Hematopoietic multipotent progenitor cell treated with erythropoietin and hydrocortisone succinate and interleukin-3 and kit ligand, for 17 days (in vitro differentiated cells): ENCODE data around the gene NXPH4.

Source experiments
- DNase-seq: peaks from one replicate; pipeline ENCODE4 v3.0.0-alpha.2; 2015; ENCODE audit warnings: low spot score

Gene NXPH4

DNA sequence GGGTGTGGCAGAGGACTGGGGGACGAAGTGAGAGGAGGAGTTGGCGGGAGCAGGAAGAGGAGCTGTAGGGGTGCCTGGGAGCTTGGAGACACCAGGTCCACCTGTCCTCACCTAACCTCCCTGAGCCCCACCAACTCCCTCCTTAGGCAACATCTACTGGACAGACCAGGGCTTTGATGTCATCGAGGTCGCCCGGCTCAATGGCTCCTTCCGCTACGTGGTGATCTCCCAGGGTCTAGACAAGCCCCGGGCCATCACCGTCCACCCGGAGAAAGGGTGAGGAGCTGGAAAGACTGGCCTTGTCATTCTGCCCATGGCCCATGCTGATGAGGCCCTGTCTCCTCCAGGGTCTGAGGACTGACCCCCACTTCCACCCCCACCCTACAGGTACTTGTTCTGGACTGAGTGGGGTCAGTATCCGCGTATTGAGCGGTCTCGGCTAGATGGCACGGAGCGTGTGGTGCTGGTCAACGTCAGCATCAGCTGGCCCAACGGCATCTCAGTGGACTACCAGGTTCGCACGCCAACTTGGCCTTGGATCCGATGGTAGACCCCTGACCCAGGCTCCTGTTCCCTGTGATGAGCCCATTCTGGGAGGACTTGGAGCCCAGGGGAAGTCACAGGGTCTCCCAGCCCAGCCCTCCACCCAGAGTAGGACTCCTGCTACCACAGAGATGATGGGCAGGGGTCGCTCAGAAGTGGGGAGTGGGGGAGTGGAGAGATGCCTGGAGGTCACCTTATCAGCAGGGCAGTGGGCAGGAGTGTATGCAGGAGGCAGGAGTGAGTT, 32.5 kb upstream of the NXPH4 start:
- DNase-seq, result no peak

DNA sequence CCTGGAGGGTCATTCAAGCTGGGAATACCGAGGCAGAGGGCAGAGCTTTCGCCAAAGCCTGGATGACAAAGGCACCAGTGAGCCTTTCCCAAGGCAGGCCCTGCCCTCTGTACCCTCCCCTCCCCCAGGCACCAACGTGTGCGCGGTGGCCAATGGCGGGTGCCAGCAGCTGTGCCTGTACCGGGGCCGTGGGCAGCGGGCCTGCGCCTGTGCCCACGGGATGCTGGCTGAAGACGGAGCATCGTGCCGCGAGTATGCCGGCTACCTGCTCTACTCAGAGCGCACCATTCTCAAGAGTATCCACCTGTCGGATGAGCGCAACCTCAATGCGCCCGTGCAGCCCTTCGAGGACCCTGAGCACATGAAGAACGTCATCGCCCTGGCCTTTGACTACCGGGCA, 31.2 kb upstream of the NXPH4 start:
- no peak for DNase-seq

DNA sequence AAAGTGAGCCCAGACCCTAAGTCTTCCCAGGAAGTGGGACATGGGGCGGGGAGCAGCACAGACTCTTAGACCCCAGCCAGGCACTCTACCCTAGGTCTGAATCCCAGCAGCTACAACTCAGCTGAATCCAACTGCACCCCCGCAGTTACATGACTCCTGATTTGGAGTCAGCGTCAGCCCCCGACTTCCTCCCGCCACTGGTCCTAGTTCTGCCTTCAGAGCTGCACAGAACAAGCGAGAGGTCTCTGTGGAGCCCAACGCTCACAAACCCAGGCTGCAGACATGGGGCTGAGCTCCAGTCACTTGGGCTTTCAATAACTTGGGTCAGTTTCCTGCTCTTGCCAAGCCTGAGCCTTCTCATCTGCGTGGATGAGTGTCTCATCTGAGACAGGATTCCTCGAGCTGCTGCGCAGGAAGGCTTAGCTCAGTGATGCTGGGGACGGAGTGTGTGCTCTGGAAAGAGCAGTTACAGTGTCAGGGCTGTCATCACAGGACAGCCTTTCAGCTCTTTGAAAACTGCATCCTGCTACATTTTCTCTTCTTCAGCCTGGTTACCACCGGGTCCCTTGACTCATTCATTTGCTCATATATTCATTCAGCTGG, 30.6 kb upstream of the NXPH4 start:
- no peak for DNase-seq

DNA sequence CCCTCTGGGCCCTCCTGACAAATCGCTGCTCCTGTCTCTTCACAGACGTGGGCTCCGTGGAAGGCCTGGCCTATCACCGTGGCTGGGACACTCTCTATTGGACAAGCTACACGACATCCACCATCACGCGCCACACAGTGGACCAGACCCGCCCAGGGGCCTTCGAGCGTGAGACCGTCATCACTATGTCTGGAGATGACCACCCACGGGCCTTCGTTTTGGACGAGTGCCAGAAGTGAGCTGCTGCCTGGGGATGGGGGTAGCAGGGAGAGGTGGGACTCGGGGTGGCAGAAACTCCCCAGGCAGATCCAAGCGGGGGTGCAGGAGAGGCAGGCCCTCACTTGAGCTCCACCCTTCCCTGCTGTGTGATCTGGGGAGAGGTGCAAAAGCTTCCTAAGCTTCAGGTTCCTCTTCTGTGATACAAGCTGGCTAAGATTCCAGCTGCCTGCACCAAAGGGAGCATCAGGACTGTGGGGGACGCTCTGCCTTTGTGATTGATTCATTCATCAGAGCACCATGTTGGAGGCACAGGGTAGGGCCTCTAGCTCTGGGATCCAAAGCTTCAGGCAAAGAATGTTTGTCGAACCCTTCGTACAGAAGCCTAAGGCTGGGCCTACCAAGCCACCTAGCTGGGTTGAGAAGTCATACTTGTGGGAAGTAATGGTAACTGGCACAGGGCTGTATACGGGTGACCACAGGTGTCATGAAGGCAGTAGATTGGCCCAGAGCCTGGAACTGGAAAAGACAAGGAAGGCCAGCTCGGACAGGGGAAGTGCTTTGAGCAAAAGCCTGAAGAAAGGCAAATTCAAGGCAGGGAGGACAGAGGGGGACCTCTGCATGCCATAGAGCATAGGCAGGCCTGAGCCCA, 29.1 kb upstream of the NXPH4 start:
- no peak for DNase-seq

DNA sequence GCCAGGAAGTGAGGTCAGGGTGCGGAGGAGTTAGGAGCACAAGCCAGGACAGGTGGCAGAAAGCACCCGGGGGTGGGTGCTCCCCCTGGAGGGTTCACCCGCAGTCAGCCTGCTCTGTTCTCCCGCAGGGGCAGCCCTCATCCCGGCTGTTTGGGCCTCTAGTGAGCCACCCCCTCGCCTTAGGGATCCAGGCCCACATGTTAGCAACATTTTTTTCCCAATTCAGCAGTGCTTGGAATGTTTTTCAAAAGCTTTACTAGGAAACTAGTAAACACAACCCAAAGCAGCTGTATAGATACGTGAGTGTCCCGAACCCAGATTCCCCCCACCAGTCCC, 28.5 kb upstream of the NXPH4 start:
- no peak for DNase-seq

DNA sequence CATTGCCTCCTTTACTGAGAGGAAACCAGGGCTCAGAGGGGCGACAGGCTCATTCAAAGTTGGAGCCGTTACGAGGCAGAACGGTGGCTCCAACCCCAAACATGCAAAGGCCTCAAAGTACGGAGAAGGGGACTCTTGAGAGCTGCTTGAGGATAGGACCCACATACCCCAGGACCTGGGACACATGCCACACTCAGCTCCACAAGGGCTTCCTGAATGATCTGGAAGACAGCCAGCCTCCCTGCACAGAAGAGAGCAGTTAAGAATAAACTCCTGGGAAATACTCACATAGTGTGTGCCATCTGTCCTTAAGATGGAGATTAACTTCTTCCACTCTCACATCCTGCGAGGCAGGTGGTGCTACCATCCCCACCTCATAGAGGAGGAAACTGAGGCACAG, 26.6 kb upstream of the NXPH4 start:
- DNase-seq, result no peak

DNA sequence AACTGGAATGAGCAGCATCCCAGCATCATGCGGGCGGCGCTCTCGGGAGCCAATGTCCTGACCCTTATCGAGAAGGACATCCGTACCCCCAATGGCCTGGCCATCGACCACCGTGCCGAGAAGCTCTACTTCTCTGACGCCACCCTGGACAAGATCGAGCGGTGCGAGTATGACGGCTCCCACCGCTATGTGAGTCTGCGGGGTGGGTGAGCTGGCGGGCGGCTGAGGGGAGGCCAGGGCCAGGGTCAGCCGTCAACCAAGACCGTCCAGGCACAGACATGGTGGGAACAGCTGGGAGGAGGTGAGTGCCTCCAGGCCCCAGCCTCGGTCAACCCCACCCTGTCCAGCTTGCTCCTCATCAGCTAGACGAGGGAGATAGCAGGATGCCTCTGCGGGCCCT, 25.8 kb upstream of the NXPH4 start:
- DNase-seq, result no peak

DNA sequence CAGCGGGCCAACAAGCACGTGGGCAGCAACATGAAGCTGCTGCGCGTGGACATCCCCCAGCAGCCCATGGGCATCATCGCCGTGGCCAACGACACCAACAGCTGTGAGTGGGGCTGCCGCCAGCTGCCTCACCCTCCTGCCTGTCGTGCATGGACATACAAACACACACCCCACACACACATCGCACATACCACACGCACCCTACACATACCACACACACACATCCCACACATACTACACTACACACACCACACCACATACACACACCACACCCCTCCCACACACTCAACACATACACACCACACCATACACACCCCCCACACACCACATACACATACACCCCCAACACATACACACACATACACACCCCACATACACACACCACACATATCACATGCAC, 25.2 kb upstream of the NXPH4 start:
- DNase-seq, result no peak

DNA sequence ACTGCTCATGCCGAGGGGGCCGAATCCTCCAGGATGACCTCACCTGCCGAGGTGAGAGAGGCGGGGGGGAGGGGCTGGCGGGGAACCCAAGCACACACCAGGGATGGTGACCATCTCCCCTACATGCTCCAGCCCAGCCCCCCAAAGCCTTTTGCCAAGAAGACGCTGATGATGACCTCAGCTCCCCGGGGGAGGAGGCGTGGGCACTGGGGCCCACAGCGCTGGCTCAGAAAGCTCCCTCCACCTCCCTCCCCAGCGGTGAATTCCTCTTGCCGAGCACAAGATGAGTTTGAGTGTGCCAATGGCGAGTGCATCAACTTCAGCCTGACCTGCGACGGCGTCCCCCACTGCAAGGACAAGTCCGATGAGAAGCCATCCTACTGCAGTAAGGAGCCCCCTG, 23.7 kb upstream of the NXPH4 start:
- no peak for DNase-seq

DNA sequence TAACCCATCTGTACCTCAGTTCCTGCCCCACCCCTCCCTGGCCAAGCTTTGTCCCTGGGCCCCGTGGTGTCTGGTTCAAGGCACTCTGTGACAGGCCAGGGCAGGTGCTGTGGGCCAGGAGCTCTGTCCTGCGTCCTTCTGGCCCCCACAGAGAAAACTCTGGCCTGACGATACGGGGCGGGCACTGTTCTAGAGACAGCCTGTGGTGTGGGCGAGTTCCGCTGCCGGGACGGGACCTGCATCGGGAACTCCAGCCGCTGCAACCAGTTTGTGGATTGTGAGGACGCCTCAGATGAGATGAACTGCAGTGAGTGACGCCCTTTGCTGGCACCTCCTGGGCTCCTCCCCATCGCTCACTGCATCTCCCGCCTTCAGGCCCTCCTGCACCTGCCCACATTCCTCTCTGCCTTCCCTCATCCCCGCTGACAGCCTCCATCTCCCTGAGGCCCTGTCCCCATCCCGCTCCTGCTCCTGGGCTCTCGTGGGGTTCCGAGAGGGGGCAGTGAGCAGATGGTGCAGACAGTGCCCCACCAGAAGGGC, 22.8 kb upstream of the NXPH4 start:
- no peak for DNase-seq

DNA sequence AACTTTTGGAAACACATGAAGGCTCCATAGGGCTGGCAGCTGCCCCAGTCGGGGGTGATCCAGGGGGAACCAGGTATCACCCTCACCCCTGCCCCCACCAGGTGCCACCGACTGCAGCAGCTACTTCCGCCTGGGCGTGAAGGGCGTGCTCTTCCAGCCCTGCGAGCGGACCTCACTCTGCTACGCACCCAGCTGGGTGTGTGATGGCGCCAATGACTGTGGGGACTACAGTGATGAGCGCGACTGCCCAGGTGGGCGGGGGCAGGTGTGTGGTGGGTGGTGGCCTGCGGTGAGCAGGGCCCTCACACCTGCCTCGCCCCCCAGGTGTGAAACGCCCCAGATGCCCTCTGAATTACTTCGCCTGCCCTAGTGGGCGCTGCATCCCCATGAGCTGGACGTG, 22.3 kb upstream of the NXPH4 start:
- no peak for DNase-seq

DNA sequence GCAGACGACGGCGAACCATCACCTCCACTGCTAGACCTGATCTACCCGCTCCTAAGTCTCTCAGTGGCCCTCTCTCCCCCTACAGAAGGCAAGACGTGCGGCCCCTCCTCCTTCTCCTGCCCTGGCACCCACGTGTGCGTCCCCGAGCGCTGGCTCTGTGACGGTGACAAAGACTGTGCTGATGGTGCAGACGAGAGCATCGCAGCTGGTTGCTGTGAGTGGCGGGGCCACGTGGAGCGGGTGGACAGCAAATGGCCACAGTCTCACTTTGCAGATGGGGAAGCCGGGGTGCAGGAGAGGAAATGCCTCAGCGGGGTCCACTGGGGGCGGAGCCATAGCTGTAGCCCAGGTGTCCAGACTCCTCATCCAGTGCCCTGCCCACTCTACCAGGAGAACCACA, 21.4 kb upstream of the NXPH4 start:
- no peak for DNase-seq

DNA sequence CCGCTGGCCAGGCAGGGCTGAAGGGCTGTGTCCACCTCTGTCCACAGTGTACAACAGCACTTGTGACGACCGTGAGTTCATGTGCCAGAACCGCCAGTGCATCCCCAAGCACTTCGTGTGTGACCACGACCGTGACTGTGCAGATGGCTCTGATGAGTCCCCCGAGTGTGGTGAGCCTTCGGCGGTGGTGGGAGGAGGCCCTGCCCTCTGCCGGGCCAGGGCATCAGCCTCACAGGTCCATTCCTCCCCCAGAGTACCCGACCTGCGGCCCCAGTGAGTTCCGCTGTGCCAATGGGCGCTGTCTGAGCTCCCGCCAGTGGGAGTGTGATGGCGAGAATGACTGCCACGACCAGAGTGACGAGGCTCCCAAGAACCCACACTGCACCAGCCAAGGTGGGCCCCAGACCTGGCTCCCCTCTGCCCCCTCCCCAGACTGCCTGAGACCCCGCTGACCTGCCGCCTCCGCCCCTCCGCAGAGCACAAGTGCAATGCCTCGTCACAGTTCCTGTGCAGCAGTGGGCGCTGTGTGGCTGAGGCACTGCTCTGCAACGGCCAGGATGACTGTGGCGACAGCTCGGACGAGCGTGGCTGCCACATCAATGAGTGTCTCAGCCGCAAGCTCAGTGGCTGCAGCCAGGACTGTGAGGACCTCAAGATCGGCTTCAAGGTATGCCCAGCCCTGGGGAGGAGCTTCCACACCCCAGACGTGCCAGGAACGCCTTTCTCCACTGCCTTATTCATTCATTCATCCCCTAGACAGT, 20.8 kb upstream of the NXPH4 start:
- no peak for DNase-seq

DNA sequence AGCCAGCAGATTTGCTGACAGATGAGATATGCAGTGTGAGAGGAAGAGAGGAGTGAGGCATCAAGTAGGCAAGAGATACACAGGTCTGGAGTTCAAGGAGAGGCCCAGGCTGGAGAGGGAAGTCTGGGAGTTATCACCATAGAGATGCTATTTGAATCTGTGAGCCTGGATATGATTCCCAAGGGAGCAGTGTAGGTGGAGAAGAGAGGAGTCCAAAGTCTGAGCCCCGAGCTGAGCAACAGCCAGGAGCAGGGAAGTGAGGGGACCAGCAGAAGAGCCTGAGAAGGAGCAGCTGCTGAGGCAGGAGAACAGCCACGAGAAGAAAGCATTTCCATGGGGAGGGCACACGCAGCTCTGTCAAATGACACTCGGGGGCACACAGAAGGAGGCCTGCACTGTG, 20.2 kb upstream of the NXPH4 start:
- DNase-seq, result no peak

DNA sequence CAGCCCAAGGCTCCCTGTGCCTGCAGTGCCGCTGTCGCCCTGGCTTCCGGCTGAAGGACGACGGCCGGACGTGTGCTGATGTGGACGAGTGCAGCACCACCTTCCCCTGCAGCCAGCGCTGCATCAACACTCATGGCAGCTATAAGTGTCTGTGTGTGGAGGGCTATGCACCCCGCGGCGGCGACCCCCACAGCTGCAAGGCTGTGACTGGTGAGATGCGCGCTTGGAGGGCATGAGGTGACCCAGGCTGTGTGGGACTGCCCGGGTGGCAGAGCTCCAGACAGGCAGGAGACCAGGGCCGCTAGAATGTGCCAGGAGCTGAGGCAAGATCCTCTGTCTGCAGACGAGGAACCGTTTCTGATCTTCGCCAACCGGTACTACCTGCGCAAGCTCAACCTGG, 19.6 kb upstream of the NXPH4 start:
- no peak for DNase-seq

DNA sequence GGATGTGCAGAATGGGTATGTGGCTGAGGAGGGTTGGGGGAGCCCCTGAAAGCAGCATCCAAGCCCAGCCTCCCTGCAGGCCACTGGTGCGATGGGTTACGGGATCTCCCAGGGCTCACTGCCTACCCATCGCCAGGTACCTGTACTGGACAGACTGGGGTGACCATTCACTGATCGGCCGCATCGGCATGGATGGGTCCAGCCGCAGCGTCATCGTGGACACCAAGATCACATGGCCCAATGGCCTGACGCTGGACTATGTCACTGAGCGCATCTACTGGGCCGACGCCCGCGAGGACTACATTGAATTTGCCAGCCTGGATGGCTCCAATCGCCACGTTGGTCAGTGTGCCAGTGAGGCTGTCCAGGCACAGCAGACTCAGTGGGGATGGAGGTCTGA, 18.3 kb upstream of the NXPH4 start:
- DNase-seq, result no peak

DNA sequence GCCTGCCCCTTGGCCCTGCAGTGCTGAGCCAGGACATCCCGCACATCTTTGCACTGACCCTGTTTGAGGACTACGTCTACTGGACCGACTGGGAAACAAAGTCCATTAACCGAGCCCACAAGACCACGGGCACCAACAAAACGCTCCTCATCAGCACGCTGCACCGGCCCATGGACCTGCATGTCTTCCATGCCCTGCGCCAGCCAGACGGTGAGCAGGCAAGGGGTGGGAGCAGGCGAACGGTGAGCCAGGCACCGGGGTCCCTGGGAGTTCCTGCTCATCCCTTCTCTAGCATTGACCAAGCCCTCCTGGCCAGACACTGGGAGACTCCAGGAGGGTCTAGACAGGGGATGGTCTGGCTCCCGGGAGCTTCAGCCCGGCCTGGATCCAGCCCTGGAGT, 17.4 kb upstream of the NXPH4 start:
- no peak for DNase-seq

DNA sequence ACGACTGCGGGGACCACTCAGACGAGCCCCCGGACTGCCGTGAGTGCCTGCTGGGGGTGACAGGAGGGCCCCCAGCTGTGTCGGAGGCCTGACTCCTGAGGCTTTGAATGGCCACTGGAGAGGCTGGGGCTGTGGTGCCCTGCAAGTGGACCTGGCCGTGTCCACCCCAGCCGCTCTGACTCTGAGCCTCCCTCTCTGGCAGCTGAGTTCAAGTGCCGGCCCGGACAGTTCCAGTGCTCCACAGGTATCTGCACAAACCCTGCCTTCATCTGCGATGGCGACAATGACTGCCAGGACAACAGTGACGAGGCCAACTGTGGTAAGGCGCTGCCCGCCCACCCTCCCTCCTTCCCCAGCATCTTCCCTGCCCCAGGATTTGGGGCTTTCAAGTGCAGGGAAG, 16.1 kb upstream of the NXPH4 start:
- no peak for DNase-seq

DNA sequence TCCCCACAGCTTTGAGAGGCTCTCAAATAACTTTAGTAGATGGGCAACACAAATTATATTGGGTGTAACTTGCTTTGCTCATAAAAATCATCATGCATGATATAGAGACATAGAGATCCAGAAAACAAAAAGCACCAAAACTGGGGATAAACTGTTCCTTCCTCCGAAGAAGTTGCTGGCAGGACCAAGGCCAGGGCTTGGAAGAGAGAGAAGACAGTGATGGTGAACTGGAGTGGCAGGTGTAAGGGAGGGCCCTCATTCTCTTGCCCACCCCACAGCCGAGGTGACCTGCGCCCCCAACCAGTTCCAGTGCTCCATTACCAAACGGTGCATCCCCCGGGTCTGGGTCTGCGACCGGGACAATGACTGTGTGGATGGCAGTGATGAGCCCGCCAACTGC, 15.4 kb upstream of the NXPH4 start:
- no peak for DNase-seq

DNA sequence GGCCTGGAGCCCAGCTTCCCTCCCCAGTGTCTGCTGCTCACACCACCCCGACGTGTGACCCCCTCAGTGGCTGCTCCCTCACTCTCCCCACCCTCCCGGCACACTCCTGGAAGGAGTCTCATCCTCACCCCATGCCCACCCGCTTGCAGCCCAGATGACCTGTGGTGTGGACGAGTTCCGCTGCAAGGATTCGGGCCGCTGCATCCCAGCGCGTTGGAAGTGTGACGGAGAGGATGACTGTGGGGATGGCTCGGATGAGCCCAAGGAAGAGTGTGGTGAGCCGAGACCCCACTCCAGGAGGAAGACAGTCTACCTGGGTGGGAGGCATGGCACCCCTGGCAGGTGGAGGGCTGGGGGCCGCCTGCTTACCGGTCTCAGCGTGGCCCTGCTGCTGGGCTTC, 15.0 kb upstream of the NXPH4 start:
- DNase-seq, result no peak

DNA sequence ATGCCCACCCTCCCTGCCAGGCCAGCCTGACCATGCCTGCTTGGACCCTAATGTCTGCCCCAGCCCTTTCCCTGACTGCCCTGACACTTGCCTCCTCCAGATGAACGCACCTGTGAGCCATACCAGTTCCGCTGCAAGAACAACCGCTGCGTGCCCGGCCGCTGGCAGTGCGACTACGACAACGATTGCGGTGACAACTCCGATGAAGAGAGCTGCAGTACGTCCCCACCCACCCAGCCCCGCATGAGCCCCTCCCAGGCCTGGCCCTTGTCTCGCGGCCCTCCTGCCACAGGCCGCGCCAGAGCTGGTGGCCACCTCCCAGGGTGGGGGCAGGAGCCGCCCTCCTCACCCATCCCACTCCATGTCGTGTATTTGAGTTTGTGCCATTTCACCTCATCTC, 14.3 kb upstream of the NXPH4 start:
- DNase-seq, result no peak

DNA sequence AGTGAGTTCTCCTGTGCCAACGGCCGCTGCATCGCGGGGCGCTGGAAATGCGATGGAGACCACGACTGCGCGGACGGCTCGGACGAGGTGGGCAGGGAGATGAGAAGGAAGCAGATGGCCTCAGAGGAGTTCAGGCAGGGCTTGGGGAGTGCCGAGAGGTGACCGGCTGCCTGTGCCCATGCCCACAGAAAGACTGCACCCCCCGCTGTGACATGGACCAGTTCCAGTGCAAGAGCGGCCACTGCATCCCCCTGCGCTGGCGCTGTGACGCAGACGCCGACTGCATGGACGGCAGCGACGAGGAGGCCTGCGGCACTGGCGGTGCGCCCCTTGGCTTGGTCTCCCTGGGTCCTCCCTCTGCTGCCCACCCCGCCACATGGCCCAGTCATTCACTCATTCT, 13.4 kb upstream of the NXPH4 start:
- DNase-seq, result no peak
